GM18873 (cell line): ENCODE data around the gene INPP5J.
"Not testable (repeated sequence)": the region's sequence is repeated elsewhere in the genome, so short reads cannot be mapped to it uniquely, and the experiment has no call there.

ENCODE experiments used
- ATAC-seq: cut with Tn5 transposase; IDR thresholded peaks from one replicate; pipeline ENCODE4 v1.9.1; 2021; ENCODE audit warnings: mild to moderate bottlenecking, moderate library complexity, moderate number of reproducible peaks; ENCODE audit not compliant: unreplicated experiment, low FRiP score

The INPP5J gene

DNA sequence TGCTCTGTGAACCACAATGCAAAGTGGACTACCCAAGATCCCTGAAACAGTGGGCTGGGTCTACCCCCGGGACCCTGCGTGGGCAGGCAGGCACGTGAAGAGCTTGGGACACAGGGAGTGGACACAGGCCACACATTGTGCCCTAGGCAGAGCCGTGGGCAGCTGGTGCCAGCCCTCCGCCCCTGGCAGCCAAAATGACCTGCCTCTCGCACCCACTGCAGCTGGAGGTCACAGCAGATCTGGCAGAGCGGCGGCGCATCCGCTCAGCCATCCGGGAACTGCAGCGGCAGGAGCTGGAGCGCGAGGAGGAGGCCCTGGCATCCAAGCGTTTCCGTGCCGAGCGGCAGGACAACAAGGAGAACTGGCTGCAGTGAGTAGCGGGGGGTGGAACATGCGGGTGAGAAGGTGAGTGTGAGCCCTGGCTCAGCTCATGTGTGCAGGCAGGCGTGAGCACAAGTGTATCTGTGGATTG, 35.0 kb upstream of the INPP5J start:
- ATAC-seq: no peak

DNA sequence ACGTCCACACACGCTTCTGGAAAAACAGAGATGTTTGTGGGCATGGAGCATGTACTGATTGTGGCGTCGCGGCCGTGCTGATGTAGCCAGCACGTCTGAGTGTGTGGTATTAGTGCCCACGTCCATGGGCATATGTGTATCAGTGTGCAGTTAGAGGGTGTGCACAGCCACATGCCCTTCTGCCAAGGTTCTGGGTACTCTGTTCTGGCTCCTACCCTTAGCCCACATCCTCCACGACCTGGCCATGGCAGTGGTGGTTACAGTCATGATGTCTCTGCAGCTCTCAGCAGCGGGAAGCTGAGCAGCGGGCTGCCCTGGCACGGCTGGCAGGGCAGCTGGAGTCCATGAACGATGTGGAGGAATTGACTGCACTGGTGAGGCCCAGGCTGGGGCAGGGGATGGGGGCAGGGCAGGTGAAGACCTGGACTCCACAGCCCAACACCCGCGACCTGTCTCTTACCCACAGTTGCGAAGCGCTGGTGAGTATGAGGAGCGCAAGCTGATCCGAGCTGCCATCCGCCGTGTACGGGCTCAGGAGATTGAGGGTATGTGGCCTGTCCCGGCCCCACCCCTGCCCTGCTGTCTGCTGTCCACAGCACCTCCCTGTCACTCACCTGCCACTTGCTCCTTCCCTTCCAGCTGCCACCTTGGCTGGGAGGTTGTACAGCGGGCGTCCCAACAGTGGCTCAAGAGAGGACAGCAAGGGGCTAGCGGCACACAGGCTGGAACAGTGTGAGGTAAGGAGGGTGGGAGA, 34.4 kb upstream of the INPP5J start:
- no peak for ATAC-seq

DNA sequence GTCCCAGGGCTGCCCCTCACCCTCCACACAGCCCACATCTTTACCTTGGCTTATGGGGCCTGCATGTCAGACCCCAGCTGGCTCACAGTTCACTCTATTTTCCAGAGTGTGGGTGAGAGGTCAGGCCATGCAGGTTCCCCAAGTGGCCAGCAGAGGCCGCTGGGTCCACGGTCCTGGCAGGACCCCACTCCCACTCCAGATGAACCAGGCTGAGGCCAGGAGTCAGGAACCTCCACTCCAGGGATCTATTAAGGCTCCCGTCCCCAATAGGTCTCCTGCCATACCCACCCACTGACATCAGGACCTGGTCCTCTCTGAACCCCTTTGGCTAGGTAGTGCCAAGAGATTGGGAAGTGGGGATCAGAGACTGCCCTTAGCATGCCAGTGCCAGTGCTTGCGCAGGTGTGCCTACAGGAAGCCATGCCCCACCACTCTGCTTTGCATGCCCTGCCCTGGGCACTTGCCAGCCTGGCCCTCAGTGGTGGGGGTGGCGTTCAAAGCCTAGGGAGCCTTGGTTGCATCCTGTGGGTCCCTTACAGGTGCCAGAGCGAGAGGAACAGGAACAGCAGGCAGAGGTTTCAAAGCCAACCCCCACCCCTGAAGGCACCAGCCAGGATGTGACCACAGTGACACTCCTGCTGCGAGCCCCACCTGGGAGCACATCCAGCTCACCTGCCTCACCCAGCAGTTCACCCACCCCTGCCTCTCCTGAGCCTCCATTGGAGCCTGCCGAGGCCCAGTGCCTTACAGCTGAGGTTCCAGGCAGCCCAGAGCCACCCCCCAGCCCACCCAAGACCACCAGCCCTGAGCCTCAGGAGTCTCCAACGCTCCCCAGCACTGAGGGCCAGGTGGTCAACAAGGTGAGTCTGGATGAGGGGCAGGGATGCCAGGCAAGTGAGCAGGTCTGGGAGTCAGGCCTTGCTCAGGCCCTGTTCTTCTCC, 33.3 kb upstream of the INPP5J start:
- ATAC-seq: no peak

DNA sequence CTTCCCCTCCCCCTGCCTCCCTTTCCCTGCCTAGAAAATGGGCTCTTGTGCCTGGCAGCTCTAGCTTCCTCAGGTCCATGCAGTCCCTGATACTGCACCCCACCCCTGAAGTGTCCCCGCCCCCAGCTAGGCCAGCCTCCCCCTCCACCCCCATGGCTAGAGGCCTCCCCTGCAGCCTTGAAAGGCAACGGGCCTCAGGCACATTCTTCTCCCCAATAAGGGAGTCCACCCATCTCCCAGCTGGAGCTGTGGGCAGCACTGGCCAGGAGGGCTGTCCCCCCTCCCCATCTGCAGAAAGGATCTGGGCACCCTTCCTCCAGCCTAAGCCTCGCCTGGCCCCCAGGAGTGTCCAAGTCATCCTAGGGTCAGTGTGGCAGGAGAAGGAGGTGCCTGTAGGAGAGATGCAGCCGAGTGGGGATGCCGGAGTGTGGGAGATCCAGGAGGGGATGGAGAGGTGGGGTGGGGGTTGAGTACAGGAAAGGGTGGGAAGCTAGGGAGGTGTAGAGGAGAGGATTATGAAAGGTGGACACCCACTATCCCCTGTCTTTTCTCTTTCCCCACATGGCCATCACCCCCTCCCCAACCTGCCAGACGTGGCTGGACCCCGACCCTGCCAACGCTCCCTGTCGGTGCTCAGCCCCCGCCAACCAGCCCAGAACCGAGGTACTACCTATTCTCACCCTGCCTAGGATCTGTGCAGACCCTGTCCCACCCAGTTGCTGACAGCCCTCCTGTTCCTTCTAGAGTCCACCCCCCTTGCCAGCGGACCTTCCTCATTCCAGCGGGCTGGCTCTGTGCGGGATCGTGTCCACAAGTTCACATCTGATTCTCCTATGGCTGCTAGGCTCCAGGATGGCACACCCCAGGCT, 32.3 kb upstream of the INPP5J start:
- ATAC-seq: no peak

DNA sequence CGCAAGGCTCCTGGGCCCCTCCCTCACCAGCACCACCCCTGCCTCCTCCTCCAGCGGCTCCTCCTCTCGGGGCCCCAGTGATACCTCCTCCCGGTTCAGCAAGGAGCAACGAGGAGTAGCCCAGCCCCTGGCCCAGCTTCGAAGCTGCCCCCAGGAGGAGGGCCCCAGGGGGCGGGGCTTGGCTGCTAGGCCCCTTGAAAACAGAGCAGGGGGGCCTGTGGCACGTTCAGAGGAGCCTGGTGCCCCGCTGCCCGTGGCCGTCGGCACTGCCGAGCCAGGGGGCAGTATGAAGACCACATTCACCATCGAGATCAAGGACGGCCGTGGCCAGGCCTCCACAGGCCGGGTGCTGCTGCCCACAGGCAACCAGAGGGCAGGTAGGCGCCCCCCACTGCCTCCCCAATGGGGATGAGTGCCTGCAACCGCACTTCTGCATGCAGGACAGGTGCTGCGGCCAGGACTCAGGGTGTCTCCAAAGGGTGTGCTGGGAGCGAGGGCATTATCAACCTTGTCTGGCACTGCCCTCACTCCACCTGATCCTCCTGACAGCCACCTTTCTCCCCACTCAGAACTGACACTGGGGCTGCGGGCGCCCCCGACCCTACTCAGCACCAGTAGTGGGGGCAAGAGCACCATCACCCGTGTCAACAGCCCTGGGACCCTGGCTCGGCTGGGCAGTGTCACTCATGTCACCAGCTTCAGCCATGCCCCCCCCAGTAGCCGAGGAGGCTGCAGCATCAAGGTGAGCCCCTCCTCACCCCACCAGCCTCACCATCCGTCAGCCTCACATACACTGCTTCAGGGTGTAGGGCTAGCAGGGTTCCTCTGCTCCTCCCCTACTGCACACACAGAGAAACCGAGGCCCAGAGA, 31.4 kb upstream of the INPP5J start:
- ATAC-seq: no peak

DNA sequence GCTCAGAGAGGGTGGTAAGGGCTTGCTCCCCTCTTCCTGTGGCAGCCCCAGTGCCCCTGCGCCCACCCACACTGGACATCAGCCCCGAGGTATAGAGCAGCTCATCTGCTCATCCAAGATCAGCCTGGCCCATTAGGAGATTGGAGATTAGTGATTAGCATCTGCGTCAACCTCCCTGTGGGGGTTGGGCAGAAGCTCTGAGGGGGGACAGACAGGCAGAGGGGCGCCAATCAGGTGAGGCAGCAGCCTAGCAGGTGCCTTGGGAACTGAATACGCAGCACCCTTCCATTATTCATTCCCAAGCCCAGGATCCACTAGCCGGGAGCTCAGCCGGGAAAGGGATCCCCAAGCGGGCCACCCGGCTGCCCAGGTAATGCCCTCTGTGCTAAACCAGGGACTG, 30.6 kb upstream of the INPP5J start:
- ATAC-seq: no peak

DNA sequence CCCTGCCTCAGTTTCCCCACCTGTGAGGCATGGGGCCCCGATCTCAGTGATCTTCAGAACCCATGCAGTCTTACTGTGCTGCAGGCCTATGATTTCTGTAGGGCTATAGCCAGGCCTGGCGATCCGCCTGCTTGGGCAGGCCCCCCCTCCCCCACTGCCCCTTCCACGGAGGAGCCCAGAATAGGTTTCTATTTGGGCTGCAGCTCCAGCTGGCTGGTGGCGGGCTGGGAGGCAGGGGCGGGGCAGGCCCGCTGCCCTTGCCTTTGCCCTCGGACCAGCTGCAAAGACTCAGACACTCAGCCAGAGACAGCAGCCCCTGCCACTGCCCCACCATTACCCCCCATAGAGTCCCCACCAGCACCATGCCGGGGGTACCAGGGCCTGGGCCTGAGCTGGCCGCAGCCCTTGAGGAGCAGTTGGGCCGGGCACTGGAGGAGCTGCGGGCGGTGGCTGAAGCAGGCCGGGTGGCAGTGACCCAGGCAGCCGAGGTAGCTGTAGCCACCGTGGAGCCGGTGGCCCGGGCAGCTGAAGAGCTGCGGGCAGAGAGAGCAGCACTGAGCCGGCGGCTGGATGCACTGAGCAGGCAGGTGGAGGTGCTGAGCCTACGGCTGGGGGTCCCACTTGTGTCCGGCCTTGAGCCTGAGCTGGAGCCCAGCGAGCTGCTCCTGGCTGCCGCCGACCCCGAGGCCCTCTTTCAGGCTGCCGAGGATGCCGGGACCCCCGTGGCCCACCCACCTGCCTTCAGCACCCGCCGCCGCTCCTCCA, 29.5 kb upstream of the INPP5J start:
- ATAC-seq: no peak

DNA sequence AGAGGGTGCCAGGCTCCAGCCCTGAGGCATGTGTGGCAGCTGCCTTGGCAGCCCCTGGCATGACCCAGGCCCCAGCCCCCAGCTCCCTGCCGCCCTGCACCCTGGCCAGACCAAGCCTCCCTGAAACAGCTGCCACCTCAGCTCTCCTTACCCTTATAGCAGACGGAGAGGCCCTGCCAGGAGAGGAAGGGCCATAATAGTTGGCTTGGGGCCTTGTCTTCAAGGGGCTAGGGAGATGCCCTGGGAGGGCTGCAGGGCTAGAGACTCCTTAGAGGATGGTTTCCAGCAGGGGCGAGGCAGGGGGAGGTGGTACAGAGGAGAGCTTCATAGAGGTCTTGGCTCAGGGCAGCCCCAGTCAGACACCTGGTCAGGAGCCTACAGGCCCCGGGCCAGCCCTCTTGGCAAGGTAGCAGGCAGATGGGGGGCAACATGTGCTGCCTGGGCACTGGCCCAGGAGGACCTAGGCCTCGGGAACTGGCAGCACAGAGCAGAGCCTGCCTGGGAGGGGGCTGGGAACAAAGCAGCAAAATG, 28.7 kb upstream of the INPP5J start:
- ATAC-seq: no peak

DNA sequence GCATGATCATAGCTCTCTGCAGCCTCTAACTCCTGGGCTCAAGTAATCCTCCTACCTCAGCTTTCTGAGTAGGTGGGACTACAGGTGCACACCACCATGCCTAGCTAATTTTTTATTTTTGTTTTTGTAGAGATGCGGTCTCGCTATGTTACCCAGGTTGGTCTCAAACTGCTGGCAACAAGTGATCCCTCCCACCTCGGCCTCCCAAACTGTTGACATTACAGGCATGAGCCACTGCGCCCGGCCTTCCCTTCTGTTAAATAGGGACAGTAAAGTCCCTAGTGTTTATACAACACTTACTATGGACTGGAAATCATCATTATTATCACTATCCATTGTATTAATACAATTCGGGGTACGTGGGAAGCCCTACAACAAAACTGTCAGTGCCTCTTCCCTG, 28.0 kb upstream of the INPP5J start:
- no peak for ATAC-seq

DNA sequence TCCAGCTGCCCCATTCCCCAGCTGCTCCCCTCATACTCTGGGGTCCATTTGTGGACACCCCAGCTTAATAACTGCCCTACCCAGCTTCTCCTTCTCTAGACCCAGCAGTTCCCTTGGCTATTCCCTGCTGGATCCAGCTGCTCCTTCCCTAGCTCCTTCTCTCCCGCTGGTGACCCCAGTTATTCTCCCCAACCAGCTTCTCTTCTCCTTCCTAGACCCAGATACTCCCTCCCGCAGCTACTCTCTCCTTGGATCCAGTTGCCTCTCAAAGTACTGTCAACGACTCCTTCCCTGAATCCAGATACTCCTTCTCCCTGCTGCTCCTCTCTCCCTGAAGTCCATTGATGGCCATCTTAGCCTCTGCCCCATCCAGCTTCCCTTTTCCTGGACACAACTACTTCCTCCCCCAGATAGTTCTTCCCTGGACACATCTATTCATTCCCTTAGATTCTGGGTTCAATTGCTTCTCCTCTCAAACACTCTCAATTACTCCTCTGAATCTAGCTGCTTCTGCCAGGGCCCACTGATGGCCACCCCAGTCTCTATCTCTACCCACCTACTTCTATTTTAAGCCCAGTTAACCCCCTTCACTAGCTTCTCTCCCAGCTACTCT, 27.0 kb upstream of the INPP5J start:
- no peak for ATAC-seq

DNA sequence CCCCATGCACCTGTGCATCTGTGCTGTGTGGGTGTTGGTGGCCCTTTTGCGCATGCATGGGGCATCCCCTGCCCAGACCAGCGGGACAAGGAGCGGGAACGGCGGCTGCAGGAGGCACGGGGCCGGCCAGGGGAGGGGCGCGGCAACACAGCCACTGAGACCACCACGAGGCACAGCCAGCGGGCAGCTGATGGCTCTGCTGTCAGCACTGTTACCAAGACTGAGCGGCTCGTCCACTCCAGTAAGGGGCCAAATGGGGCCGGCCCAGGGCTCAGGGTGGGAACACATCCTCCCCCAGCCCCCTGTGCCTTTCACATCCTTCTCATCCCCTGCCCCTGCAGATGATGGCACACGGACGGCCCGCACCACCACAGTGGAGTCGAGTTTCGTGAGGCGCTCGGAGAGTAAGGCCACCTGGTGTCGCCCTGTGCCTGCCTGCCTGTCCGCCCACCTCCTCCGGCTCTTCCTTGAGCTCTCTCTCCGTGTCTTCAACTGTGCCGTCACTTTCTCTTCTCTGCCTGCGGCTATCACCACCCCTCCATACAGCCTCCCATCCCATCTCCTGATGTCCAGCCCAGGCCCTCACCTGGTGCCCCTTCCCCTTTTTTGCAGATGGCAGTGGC, 26.0 kb upstream of the INPP5J start:
- no peak for ATAC-seq

DNA sequence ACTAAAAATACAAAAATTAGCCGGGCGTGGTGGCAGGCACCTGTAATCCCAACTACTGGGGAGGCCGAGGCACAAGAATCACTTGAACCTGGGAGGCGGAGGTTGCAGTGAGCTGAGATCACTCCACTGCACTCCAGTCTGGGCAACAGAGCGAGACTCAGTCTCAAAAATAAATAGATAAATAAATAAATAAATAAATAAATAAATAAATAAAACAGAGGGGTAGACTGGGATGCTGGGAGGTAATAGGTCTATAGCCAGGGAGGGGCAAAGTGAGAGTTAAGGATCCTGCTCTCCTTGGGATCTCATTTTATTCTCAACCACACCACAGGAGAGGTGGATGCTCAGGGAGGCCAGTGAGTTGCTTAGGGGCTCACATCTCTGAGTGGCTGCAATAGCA, 25.2 kb upstream of the INPP5J start:
- not testable (repeated sequence) for ATAC-seq

DNA sequence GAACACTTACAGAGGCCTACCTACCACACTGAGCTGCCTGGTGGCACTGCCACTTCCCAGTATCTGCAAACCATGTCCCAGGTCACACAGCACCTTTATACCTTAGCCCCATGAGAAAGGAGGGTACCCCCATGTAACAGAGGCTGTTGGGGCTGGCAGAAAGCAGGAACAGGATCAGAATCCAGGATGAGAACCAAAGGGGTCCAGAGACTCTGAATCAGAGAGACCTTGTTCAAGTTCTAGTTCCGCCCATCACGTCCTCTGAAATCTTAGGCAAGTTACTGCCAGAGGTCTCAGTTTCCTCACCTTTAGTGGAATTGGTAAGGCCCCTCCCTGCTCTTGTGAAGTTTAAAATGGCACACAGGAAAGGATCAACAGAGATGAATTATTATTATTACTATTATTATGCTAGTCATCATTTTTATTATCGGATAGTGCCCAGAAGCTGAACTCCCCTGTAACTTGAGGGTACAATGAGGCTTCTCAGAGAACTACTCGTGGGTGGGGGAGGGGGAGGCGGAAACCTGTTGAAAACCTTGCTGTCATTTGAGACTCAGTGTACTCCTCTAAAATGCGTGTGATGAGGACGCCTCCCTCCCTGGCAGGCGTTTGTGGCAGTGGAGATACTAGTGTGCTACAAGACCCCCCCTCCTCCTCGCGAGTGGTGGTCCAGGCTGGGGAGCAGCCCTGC, 24.7 kb upstream of the INPP5J start:
- no peak for ATAC-seq

DNA sequence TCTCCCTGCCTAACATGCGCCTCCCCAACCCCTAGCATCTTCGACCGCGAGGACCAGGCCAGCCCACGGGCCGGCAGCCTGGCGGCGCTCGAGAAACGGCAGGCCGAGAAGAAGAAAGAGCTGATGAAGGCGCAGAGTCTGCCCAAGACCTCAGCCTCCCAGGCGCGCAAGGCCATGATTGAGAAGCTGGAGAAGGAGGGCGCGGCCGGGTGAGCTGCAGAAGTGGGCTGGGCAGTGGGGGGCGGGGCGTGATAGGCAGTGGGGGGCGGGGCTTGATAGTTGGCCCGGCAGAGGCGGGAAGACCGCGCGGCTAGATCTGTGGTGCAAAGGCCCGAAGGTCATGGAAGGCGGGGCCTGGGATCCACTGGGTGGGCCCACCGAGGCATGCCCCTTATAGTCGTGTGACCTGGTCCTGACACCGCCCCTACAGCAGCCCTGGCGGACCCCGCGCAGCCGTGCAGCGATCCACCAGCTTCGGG, 24.1 kb upstream of the INPP5J start:
- no peak for ATAC-seq

DNA sequence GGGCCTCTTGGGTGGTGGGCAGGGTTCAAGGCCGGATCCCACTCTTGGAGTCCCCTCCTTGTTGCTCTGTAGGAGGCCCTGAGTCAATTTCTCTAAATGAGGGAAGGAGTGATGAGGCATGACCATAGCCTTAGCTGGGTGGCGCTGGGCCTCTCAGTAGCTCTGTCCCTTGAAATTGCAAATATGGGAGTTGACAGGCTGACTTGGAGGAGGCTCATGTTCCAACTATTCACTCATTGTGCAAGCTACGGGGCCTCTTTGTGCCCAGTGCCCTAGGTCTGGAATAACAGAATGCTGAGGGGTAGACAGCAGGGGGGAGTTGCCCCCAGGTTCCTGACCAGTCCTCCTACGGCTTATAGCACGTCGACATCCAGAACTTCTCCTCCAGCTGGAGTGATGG, 23.4 kb upstream of the INPP5J start:
- ATAC-seq: no peak

DNA sequence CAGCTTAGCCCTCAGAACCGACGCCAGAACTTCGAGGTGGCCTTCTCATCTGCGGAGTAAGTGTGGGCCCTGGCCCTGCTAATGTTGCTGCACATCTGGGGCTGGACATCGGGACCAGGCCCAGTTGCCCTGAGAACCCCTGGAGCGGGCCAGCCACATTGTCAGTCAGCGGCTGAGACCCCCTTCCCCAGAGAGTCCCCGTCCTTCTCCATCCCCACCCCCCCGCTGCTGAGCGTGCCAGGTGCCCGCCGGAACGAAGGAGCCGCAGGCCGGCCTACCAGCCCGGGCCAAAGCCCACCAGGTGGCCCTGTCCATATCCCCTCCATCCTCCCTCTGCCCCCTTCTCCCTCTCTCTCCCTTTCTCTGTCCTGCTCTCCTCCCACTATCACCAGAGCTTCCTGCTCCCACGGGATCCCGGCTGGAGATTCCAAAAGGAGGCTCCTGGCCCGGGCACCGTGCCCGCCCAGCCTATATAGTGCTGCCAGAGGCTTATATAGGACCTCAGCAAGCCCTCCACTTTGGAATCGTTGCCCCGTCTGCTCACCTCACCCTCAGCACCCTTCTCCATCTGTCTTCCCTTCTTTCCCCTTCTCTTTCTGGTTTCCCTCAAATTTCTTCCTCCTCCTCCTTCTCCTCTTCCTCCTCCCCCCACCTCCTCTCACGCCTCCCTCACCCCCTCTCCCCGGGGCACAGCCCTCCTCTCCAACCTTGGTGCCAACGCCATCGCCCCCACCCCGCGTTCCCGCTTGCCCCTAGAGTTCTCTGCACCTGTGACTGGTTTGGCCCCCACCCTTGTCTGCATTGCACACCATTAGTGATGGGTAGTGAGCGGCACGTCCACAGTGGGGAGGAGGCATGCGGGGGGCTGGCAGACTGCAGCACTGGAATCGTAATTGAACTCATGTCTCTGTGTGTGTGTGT, 22.7 kb upstream of the INPP5J start:
- no peak for ATAC-seq
